ENCODE results near the gene AZIN2. TPM values are rescaled to one million over a fixed set of nuclear protein-coding genes. Genes with fewer than 3 reads are reported as not detected.

The AZIN2 gene
- total and polyA plus RNA-seq, 2 of the 8 experiments (the other 6 are each of a cell fraction or from before 2014, with no cell fraction given) = 0.22 to 0.91 TPM

DNA sequence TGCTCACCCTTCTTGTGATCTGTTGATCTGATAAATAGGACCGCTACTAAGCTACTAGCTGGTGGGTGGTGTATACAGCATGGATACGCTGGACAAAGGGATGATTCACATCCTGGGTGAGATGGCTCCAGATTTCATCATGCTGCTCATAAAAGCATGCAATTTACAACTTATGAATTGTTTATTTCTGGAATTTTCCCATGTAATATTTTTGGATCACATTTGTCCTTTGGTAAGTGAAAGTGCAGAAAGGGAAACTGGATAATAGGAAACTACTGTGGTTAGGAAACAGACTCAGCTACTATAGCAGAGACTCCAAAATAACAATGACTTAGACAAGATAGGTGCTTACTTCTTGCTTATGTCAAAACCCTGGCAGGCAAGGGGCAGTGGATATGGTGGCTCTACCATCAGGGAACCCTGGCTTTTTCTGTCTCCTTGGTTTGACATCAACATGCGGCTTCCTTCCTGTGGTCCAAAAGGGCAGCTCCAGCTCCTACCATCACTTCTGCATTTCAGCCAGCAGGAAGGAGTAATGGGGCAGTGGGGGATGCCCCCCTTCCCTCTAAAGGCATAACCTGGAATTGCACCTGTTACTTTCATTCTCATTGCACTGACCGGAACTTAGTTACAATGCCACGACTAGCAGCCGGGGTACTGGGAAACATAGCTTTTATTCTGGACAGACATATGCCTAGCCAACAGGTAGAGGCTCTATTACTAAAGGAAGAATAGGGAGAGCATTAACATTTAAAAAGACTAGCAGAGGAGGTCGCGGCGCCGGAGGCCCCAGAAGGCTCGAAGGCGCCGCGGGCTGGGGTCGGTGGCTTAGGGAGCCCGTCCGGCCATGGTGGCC is 30.5 kb upstream of the AZIN2 start:
- Histone ChIP-seq H3K4me2 (ENCODE audit: insufficient read depth in 1 of 2, low read depth in 2 of 2, low read length in 2 of 2) (no peak overlapping the region), H3K56ac (replicated peaks; ENCODE audit: insufficient read length, low read depth, low read length) (no peak overlapping the region), H2BK12ac (ENCODE audit: low read depth, low read length) (no peak overlapping the region), H2AFZ (ENCODE audit: low read length) (no peak overlapping the region), H3K36me3 (ENCODE audit: control insufficient read depth in 2 of 4, insufficient read depth in 4 of 4, low read length in 3 of 4) (no peaks in the 10 kb centered on the region), H3K14ac (ENCODE audit: insufficient read length) (no peak overlapping the region), H2BK15ac (ENCODE audit: low read length) (no peak overlapping the region), H2BK120ac (replicated peaks; ENCODE audit: low read depth, low read length) (no peak overlapping the region), H2BK20ac (ENCODE audit: low read length) (no peak overlapping the region), H3K9me3 (ENCODE audit: insufficient read depth in 2 of 2, low read depth in 1 of 2, low read length in 1 of 2) (peaks cover 0 to 6% of the 10 kb centered on the region in 2 experiments; a peak in 2 of 4 replicates), H2AK5ac (ENCODE audit: low read depth, low read length) (no peak overlapping the region), H3K79me1 (ENCODE audit: low read depth, low read length) (no peaks in the 10 kb centered on the region), H3K79me2 (ENCODE audit: control insufficient read depth in 1 of 2, insufficient read depth in 2 of 2, low read length in 2 of 2) (no peaks in the 10 kb centered on the region), H3K9ac (replicated peaks in 1 of 4; ENCODE audit: extremely low read depth in 1 of 4, low read depth in 3 of 4, low read length in 3 of 4) (no peak overlapping the region), H3K4ac (replicated peaks; ENCODE audit: insufficient read length, low read depth, low read length) (no peak overlapping the region), H3K23ac (ENCODE audit: insufficient read length) (no peak overlapping the region), H3K27ac (ENCODE audit: low read depth, low read length) (no peak overlapping the region), H3K4me1 (replicated peaks in 1 of 4; ENCODE audit: control insufficient read depth in 3 of 4, insufficient read depth in 4 of 4, low read length in 3 of 4) (peaks cover 0 to 2% (median under 1%) of the 10 kb centered on the region in 4 experiments; a peak in 1 of 7 replicates), H4K91ac (replicated peaks; ENCODE audit: insufficient read length, low read length) (no peak overlapping the region), H4K8ac (ENCODE audit: extremely low read depth, insufficient read depth, low read length) (no peak overlapping the region), H3K4me3 (ENCODE audit: extremely low read depth in 1 of 4, insufficient read depth in 2 of 4, low read depth in 3 of 4, low read length in 4 of 4) (no peak overlapping the region), H2BK5ac (ENCODE audit: low read depth, low read length) (no peak overlapping the region), H3K23me2 (ENCODE audit: low read depth, low read length) (no peaks in the 10 kb centered on the region), H3K27me3 (replicated peaks in 1 of 4; ENCODE audit: control insufficient read depth in 3 of 4, extremely low read depth in 1 of 4, insufficient read depth in 3 of 4, low read length in 3 of 4) (no peaks in the 10 kb centered on the region), H3K18ac (ENCODE audit: extremely low read depth, low read length) (no peak overlapping the region), H4K20me1 (replicated peaks in 1 of 2; ENCODE audit: control insufficient read depth in 1 of 2, insufficient read depth in 2 of 2, low read length in 2 of 2) (no peaks in the 10 kb centered on the region), H4K5ac (ENCODE audit: insufficient read length, low read depth, low read length) (no peak overlapping the region)
- FAIRE-seq (no peak), DNase-seq (ENCODE audit: low read depth in 1 of 2, low spot score in 2 of 2) (no peak)
- ChIA-PET POLR2A (ENCODE audit: partially characterized antibody) (interaction anchor here (0.6 to 0.7 kb wide), 2 partner anchors 19 to 221 kb away, joined by 3 read pairs; no protein-coding TSS in a partner anchor), CTCF (ENCODE audit: partially characterized antibody) (interaction anchor here (0.7 to 1.4 kb wide), 4 partner anchors 10 to 1560 kb away, joined by 3 to 5 read pairs (median 4); no protein-coding TSS in a partner anchor)
- WGBS, 2 experiments (ENCODE audit: extremely low coverage in 1 of 2, insufficient coverage in 1 of 2, insufficient read length in 1 of 2, insufficient replicate concordance in 2 of 2, low coverage in 1 of 2, low lambda C conversion rate in 2 of 2, missing lambda C conversion rate in 1 of 2) = 96% methylated on average over 17 of the region's 17 CpGs; no CpG with 5 or more reads in 1 of the 2 experiments
- TF ChIP-seq KDM1A (IDR thresholded peaks at IDR 0.05; ENCODE audit: borderline replicate concordance, low read length) = no peak
- TF ChIP-seq CTCF (IDR thresholded peaks at IDR 0.05; ENCODE audit: control extremely low read depth in 1 of 3, insufficient read depth in 1 of 3, low read depth in 1 of 3, low read length in 3 of 3) = peak; percentile 3 to 32 (median 20); a peak in 3 of 4 replicates

Measured in H1 (cell line).